ENCODE data around the gene CDC27.

DNA sequence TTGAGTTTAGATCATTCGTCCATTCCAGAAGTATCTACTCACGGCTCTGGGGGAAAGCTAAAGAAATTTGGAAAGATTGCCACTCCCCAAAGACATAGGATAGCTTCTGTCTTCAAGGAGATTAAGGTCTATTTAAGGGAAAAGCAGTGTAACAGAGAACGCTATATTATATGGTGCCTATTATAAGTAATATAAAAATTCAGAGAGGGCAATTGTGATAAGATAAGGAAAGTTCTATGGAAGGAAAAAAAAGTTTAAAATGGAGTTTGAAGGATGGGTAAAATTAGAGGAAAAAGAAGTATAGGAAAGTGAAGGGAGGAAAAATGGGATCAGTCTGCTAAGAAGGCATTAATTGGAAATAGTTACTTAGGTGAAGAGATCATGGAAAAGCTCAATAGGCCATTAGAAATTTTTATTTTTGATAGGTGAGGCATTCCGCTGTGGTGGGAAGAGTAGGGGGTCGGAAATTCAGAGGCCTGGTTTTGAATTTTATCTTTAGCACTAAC lies 690 bp upstream of the CDC27 start:
- no peak for TF ChIP-seq POLR2A (IDR thresholded peaks at IDR 0.05; ENCODE audit: low read depth, low read length)
- TF ChIP-seq POLR2AphosphoS5 (IDR thresholded peaks at IDR 0.05; ENCODE audit: low read depth, low read length): no peak

Measured in GM12892 (cell line).